K562 (cell line): ENCODE results near the gene CDC5L.

Source experiments
- CEBPZ ChIP-seq: fragments of 150-350 bp; IDR thresholded peaks from 2 replicates; pipeline ENCODE4 v1.6.1; 2014; ENCODE audit warnings: low read depth, mild to moderate bottlenecking, low read length, borderline replicate concordance
- CTCF ChIP-seq, 3 experiments: IDR thresholded peaks in 2 of 3; conservative IDR thresholded peaks in 1 of 3; 2 replicates each; pipeline ENCODE4 v1.5.1; 2011 to 2012; ENCODE audit warnings: low read length in 3 of 3, mild to moderate bottlenecking in 3 of 3, control low read depth in 2 of 3, improper control_type of control experiment in 1 of 3, inconsistent platforms in 1 of 3, low read depth in 1 of 3, mixed read lengths in 1 of 3, moderate library complexity in 1 of 3; ENCODE audit not compliant: insufficient read depth in 2 of 3
- EZH2 ChIP-seq: IDR thresholded peaks from 2 replicates; pipeline ENCODE4 v1.6.1; 2012; ENCODE audit warnings: low read depth, mild to moderate bottlenecking, inconsistent platforms, low read length, borderline replicate concordance
- MAFF ChIP-seq: IDR thresholded peaks from 2 replicates; pipeline ENCODE4 v1.6.1; 2012; ENCODE audit warnings: low read length, improper control_type of control experiment
- MAZ ChIP-seq, 2 experiments: fragments of 450-650 bp in 1 of 2; sonication (generic) in 1 of 2; formaldehyde crosslinking; IDR thresholded peaks in 1 of 2; conservative IDR thresholded peaks in 1 of 2; 2 replicates each; pipeline versions ENCODE4 v1.4.0 to v1.5.0; 2020; ENCODE audit warnings: mild to moderate bottlenecking in 1 of 2, missing genetic modification reagents in 1 of 2
- POLR2A ChIP-seq: fragments of 450-650 bp; conservative IDR thresholded peaks from 2 replicates; pipeline ENCODE4 v1.6.1; 2016
- PYGO2 ChIP-seq: fragments of 450-650 bp; IDR thresholded peaks from 2 replicates; pipeline ENCODE4 v1.6.1; 2016; ENCODE audit warnings: mild to moderate bottlenecking, missing genetic modification characterization, moderate library complexity, missing compliant biosample characterization
- SIX5 ChIP-seq, 2 experiments: IDR thresholded peaks; 2 replicates each; pipeline ENCODE4 v1.6.1; 2011; ENCODE audit warnings: low read length in 2 of 2, borderline replicate concordance in 1 of 2, low read depth in 1 of 2, mild to moderate bottlenecking in 1 of 2, moderate library complexity in 1 of 2; ENCODE audit not compliant: insufficient read depth in 1 of 2
- TFAP4 ChIP-seq: sonication (generic); formaldehyde crosslinking; IDR thresholded peaks from 2 replicates; pipeline ENCODE4 v1.8.0; 2022; ENCODE audit warnings: missing genetic modification reagents, mild to moderate bottlenecking, moderate library complexity, borderline replicate concordance
- XRCC3 ChIP-seq: fragments of 450-650 bp; IDR thresholded peaks from 2 replicates; pipeline ENCODE4 v1.6.1; 2017; ENCODE audit warnings: mild to moderate bottlenecking, moderate library complexity

- TF ChIP-seq TFAP4 (CRISPR knock-in tag) = no peak
- TF ChIP-seq EZH2 = no peak
- no peak for TF ChIP-seq CEBPZ
- TF ChIP-seq XRCC3 = no peak
- no peak for TF ChIP-seq MAFF
- no peak for TF ChIP-seq PYGO2 (tag)
- TF ChIP-seq MAZ (CRISPR knock-in tag; conservative IDR thresholded peaks at IDR 0.05 in 1 of 2, IDR thresholded peaks at IDR 0.05 in 1 of 2) = no peak
- TF ChIP-seq POLR2A = no peak
- TF ChIP-seq SIX5 (IDR thresholded peaks at IDR 0.05; ENCODE audit: borderline replicate concordance in 1 of 2, insufficient read depth in 1 of 2, low read depth in 1 of 2, low read length in 2 of 2) = no peak
- TF ChIP-seq CTCF (IDR thresholded peaks at IDR 0.05 in 2 of 3, conservative IDR thresholded peaks at IDR 0.05 in 1 of 3; ENCODE audit: insufficient read depth in 2 of 3, low read depth in 1 of 3, low read length in 3 of 3) = no peak
These were observed 45.0 kb upstream of the CDC5L start, which contains the start of gene SPATS1 for GRCh38 chr6:44342489-44342888.
